Mucosa of stomach (tissue), 1 donor: ENCODE measurements around the gene PRSS56.

Source experiments
- H3K27me3 ChIP-seq: one replicate; pipeline ENCODE4 v1.7.0; 2013; ENCODE audit warnings: mild to moderate bottlenecking, low read length; ENCODE audit not compliant: control insufficient read depth, insufficient read depth
- H3K36me3 ChIP-seq: one replicate; pipeline ENCODE4 v1.7.0; 2013; ENCODE audit warnings: low read length; ENCODE audit not compliant: control insufficient read depth, insufficient read depth
- H3K4me1 ChIP-seq: one replicate; pipeline ENCODE4 v1.7.0; 2013; ENCODE audit warnings: mild to moderate bottlenecking, low read length; ENCODE audit not compliant: control insufficient read depth, insufficient read depth
- H3K4me3 ChIP-seq: one replicate; pipeline ENCODE4 v1.7.0; 2013; ENCODE audit warnings: low read length
- H3K9ac ChIP-seq: one replicate; pipeline ENCODE4 v1.7.0; 2013; ENCODE audit warnings: mild to moderate bottlenecking, low read length, moderate library complexity
- H3K9me3 ChIP-seq: one replicate; pipeline ENCODE4 v1.7.0; 2013; ENCODE audit warnings: mild to moderate bottlenecking, low read length, moderate library complexity; ENCODE audit not compliant: control insufficient read depth
- donor health status: Pancreatic carcinoma.

PRSS56 gene

DNA sequence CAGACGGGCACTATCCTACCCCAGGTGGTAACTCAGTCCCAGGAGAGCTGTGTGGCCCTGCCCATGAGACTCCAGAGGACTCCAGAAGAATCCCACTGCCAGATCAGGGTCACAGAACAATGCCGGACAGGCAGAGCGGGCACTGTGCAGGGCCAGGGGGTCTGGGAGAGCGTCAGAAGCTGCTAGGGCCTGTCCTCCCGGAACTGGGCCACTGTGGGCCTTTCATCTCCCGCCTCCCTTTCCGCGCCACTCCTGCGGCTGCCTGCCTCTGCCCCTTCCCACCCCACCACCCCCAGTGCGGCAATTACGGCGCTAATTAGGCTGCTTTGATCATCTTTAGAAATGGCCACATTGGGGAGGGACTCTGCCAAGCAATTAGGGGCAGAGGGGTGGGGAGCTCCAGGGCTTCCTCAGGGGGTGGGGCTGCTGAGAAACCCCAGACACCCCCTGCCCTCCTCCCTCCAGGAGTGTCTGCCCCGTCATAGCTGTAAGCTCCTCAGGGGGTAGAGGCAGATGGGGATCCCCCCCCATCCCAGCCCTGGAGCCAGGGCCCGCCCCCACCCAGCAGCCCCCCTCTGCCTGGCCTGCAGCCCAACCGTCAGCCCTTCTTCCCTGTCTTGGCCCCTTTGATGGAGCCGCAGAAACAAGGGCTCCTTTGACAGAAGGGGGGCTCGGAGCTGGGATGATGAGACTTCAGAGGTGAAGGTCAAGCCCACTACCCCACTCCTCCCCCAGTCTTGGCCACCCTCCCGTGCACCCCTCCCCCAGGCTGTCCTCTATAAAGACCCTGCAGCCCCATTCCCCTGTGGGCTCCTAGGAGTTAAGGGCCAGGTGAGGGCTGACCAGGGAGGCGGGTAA, at the start of gene PRSS56:
PRSS56 (plus strand) TSS at position 808 of the 858 bp plus-strand sequence. CDS start 211 bp downstream, outside the sequence.
- no peak within 1 kb of the TSS for H3K4me3 ChIP-seq
- peaks cover 38% of the 10 kb centered on the region for H3K27me3 ChIP-seq
- peaks cover 12% of the 10 kb centered on the region for H3K4me1 ChIP-seq
- no peaks in the 10 kb centered on the region for H3K36me3 ChIP-seq
- H3K9me3 ChIP-seq, result no peaks in the 10 kb centered on the region
- no peak within 1 kb of the TSS for H3K9ac ChIP-seq

DNA sequence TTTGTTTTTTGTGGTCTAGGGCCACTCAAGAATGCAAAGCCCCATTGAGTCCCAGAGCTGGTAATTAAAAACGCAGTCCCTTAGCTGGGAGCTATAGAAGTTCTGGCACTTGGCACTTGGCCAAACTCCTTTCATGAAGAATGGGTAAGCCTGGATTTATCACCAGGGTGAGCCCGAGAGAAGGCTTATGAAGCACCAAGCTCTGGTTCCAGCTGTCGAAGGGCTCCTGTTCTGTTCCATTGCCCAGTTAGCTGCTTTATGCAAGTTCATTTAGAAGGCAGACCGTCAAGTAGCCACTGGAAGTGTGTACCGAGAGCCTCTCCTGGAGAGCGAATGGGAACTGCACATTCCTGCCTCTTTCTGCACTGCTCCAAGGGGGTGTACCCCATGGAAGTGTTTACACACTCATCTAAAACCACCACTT, 46.7 kb upstream of the PRSS56 start:
- Histone ChIP-seq H3K4me1 (no peaks in the 10 kb centered on the region), H3K4me3 (no peak overlapping the region), H3K9me3 (no peaks in the 10 kb centered on the region), H3K36me3 (no peaks in the 10 kb centered on the region), H3K27me3 (peaks cover 26% of the 10 kb centered on the region), H3K9ac (no peak overlapping the region)

DNA sequence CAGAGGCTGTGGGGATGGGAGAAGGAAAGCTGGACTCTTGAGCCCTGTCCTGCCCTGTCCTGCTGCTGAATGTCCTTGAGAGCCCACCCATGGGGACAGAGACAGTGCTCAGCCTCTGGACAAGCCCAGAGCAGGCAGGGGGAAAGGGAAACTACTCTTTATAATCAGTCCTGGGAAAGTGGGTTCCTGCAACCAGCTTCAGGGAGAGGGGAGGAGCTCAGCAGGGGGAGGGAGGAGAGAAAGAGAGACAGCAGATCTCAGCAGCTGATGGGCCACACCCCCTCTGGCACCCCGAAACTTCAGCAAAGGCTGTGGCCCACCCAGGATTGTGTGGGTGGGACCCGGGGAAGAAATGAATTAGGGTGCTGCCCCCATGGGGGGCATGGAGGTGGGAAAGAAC, 44.1 kb upstream of the PRSS56 start:
- Histone ChIP-seq H3K27me3 (peaks cover 23% of the 10 kb centered on the region), H3K9ac (no peak overlapping the region), H3K36me3 (no peaks in the 10 kb centered on the region), H3K9me3 (no peaks in the 10 kb centered on the region), H3K4me3 (no peak overlapping the region), H3K4me1 (no peaks in the 10 kb centered on the region)

DNA sequence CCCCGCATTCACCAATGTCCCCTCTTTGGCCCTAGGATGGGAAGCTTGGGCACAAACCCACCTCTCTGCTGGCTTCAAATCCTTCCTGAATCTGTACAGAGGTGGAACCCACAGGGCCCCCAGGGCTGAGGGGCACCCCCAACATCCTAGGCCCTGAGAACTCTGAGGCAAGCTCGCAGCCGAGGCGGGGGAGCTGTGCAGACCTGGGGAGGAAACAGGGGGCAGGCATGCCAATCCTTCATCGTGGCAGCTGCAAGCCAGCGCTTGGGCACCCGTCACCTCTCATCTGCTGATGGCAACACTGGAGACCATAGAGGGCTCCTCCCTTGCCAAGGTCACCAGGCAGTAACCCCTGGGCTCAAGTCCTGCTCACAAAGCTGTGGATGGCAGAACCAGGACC, 43.4 kb upstream of the PRSS56 start:
- peaks cover 23% of the 10 kb centered on the region for H3K27me3 ChIP-seq
- H3K9me3 ChIP-seq, result no peaks in the 10 kb centered on the region
- H3K9ac ChIP-seq, result no peak overlapping the region
- H3K4me3 ChIP-seq, result no peak overlapping the region
- no peaks in the 10 kb centered on the region for H3K4me1 ChIP-seq
- H3K36me3 ChIP-seq, result no peaks in the 10 kb centered on the region

DNA sequence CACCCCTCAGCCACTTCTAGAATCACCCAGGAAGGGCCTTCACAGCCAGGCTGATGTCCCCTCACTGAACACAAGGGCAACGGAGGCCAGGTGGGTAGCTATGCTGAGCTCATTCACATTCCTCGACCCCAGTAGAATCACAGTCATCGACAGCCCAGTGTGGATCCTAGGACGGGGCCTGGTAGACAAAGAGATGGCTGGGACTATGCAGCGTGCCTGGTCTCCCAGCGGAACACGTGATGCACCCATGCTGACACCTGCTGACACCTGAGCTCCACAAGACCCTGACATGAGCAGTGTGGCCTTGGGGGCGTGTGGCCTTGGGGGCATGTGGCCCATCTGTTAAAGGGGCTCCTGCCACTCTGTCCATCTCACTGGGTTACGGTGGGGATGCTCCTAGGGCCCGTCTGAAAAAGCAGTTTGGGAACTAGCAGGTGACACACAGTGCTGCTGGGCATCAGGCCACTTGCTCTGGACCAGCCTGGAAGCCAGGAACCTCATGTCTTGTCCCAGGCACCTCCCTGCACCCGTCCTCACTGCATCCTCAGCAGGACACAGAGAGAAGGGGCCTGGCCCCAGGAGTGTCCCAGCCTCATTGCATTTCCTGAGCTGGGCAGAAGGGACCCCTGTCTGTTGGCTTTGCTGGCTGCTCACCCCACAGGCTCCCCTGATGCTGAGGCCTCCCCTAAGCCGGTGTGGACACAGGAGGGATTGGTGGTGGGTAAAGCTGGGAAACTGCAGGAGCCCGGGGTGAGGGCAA, 42.3 kb upstream of the PRSS56 start:
- Histone ChIP-seq H3K9me3 (no peaks in the 10 kb centered on the region), H3K27me3 (peaks cover 21% of the 10 kb centered on the region), H3K4me3 (no peak overlapping the region), H3K4me1 (no peaks in the 10 kb centered on the region), H3K9ac (no peak overlapping the region), H3K36me3 (no peaks in the 10 kb centered on the region)

DNA sequence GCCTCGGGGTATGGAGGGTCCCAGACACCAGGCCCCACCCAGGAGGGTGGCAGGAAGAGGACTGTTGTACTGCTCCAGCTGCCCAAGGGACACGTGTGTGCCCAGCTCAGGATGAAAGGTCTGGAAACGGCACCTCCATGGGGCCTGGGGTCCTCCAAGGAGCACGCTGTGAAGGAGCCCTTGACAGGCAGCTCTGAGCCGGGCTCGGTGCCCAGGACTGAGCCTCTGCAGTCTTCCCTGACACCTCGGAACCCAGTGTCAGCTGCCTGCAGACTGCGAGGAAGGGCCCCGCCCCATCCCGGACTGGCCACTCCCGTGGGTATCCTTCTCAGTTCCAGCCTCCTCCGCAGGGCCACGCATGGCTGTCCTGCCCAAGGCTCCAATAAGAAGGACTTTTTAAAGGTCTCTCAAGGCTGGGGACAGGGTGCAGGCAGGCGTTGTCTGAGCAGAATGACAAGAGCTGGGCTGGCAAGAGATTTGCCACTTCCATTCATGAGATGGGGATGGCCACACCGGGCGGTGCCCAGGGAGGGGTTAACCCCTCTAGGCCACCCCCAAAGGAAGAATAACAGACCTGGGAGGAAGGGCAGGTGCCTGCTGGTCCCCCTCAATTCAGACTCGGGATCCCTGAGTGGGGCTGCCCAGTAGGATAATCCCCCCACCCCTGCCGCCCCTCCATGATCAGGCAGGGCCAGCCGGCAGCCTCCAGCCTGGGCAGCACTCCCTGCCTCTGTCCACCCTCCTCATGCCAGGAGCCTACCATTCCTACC, 41.4 kb upstream of the PRSS56 start:
- Histone ChIP-seq H3K9me3 (no peaks in the 10 kb centered on the region), H3K4me3 (no peak overlapping the region), H3K4me1 (no peaks in the 10 kb centered on the region), H3K36me3 (no peaks in the 10 kb centered on the region), H3K9ac (no peak overlapping the region), H3K27me3 (peaks cover 18% of the 10 kb centered on the region)

DNA sequence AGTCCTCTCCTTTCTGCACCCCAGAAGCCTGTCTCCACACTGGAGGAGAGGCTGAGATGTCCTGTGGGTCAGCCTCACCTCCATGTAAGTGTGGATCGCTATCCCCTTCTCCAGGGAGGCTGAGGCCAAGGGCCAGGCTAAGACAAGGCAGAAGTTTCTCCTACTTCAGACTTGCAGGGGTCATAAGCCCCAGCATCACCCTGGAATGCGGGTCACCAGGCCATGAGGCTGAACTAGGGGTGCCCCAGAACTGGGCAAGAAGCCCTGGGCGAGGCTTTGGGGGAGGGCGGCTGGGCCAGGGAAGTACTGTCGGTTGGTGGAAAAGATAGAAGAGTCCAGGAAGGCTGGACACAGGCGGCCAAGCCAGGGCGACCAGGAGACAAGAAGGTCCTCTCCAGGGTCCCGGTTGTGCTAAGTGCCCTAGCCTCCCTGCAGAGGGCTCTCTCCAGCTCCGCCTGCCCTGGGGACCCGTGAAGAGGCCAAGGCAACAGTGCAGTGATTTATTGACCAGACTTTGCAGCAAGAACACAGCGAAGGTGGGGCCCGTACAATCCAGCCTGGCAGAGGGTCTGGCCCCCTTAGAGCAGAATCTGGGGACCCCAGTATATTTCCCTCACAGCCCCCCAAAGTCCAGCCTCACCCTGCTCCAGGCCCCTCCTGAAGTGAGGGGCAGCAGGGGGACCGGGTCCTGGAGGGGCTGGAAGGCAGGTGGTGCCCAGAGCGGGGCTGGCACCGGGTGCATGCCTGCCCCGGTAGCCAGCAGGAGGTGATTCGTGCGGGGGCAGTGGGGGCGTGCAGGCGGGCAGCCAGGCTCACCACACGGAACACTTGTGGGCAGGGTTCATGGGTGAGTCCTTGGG, 40.6 kb upstream of the PRSS56 start:
- peaks cover 18% of the 10 kb centered on the region for H3K27me3 ChIP-seq
- H3K4me1 ChIP-seq, result no peaks in the 10 kb centered on the region
- no peak overlapping the region for H3K9ac ChIP-seq
- no peaks in the 10 kb centered on the region for H3K9me3 ChIP-seq
- H3K4me3 ChIP-seq, result no peak overlapping the region
- no peaks in the 10 kb centered on the region for H3K36me3 ChIP-seq

DNA sequence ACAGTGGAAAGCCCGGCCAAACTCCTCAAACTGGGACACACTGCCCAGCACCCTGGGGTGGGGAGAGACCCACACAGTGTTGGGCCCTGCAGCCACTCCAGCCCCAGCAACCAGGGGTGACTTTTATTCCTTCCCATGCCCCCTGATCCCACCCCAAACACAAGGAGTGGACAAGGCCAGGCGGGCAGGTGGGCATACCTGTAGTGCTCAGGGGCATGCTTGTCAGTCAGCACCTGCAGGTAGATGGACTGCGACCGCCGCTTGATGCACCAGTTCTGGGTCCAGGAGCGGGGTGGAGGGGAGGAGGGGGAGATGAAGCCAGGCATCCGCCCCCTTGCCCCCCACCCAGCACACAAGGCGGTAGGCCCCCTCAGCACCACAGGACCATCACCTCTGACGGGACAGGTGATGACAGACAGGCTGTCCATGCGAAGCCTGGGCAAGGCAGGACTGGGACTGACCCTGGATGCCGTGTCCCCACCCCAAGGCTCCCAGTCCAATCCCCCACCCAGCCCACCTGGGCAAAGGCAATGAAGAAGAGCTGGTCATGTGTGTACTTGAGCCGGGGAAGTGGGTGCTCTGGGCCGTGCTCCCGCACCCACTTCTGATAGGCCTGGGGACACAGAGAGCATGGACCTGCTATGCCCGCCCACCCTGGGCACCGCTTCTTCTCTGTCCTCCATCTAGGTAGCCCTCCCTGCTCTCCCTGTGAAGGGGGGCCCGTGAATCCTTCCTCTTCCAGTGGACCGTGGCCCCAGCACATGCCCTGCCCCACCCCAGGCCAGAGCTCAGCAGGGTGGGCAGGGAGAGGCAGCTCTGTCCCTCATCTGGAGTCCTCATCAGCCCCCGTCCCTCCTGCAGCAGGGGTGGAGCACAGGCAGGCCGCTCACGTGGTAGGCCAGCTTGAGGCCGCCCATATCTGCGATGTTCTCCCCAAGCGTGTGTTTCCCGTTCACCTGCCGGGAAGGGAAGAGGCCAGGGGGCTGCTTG, 39.7 kb upstream of the PRSS56 start:
- no peaks in the 10 kb centered on the region for H3K9me3 ChIP-seq
- no peak overlapping the region for H3K4me3 ChIP-seq
- H3K27me3 ChIP-seq, result peaks cover 23% of the 10 kb centered on the region
- H3K4me1 ChIP-seq, result no peaks in the 10 kb centered on the region
- H3K9ac ChIP-seq, result no peak overlapping the region
- no peaks in the 10 kb centered on the region for H3K36me3 ChIP-seq

DNA sequence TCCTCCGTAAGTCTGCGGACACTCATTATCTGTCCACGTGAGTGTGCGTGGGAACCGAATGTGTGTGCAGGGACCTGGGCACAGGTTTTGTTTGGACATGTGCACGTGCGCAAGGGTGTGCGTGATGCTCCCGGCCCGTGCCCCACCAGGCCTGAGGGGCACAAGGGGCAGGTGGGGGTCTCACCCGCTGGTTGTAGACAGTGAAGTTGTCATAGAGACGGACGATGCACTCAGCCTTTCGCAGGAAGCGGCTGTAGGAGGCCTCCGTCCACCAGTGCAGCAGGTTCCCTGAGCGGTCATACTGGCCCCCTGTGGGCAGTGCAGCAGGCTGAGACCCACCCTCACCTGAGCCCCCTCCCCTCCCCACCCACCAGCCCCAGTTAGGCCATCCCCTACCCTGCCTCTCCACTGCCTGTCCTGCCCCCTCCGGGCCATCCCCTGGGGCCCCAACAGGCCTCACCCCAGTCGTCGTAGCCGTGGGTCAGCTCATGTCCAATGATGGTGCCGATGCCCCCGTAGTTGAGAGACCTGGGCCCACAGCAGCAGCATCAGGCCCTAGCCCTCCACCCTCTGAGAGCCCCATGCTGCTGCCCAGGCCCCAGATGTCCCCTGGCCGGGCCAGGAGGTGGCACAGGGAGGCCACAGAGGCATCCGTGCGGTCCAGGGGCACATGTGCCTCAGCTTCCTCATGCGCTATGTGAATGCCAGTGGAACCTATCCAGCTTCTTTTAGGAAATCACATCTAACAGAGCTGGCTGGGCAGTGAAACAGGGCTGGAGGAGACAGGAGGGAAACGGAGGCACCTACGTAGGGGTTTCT, 38.7 kb upstream of the PRSS56 start:
- Histone ChIP-seq H3K4me3 (no peak overlapping the region), H3K27me3 (peaks cover 32% of the 10 kb centered on the region), H3K9me3 (no peaks in the 10 kb centered on the region), H3K9ac (no peak overlapping the region), H3K4me1 (no peaks in the 10 kb centered on the region), H3K36me3 (no peaks in the 10 kb centered on the region)
